OCI-LY1 (cell line): ENCODE results near the gene ZDHHC16.
A peak's percentile ranks its signal among the peaks of the same experiment; 100 is the strongest.

Experiments used
- H2AFZ ChIP-seq: fragments of 200-600 bp; sonication (generic), shearing (Covaris generic); 2 replicates; pipeline ENCODE4 v1.6.0; 2014; ENCODE audit warnings: antibody characterized with exemption, mild to moderate bottlenecking, low read length
- H3F3A ChIP-seq: fragments of 200-600 bp; sonication (generic), shearing (Covaris generic); 2 replicates; pipeline ENCODE4 v1.6.0; 2014; ENCODE audit warnings: mild to moderate bottlenecking, antibody characterized with exemption, low read length, moderate library complexity; ENCODE audit not compliant: insufficient read depth
- H3K27ac ChIP-seq: fragments of 200-600 bp; sonication (generic); 2 replicates; pipeline ENCODE4 v1.5.1; 2014; ENCODE audit warnings: low read length, mixed run types, mild to moderate bottlenecking, low read depth; ENCODE audit not compliant: poor library complexity, severe bottlenecking
- H3K27me3 ChIP-seq: fragments of 200-600 bp; sonication (generic); 2 replicates; pipeline ENCODE4 v1.6.0; 2014; ENCODE audit warnings: antibody characterized with exemption, mild to moderate bottlenecking, low read length, moderate library complexity; ENCODE audit not compliant: insufficient read depth
- H3K36me3 ChIP-seq: fragments of 200-600 bp; sonication (generic); 2 replicates; pipeline ENCODE4 v1.6.1; 2014; ENCODE audit warnings: mild to moderate bottlenecking, antibody characterized with exemption, low read length, moderate library complexity, mixed read lengths; ENCODE audit not compliant: insufficient read depth
- H3K4me1 ChIP-seq: fragments of 200-600 bp; sonication (generic); 2 replicates; pipeline ENCODE4 v1.5.1; 2014; ENCODE audit warnings: mild to moderate bottlenecking, low read length, moderate library complexity; ENCODE audit not compliant: insufficient read depth, severe bottlenecking
- H3K4me2 ChIP-seq: fragments of 200-600 bp; sonication (generic), shearing (Covaris generic); 2 replicates; pipeline ENCODE4 v1.6.1; 2014; ENCODE audit warnings: low read length
- H3K4me3 ChIP-seq: fragments of 200-600 bp; sonication (generic); 2 replicates; pipeline ENCODE4 v1.5.1; 2014; ENCODE audit warnings: low read length, low read depth, mild to moderate bottlenecking, mixed read lengths; ENCODE audit not compliant: poor library complexity, severe bottlenecking
- H3K79me2 ChIP-seq: fragments of 200-600 bp; shearing (Covaris generic); 2 replicates; pipeline ENCODE4 v1.6.1; 2016; ENCODE audit warnings: mixed run types, low read length, mixed read lengths; ENCODE audit not compliant: insufficient read depth
- H3K9ac ChIP-seq: fragments of 200-600 bp; sonication (generic), shearing (Covaris generic); 2 replicates; pipeline ENCODE4 v1.6.1; 2014; ENCODE audit warnings: mild to moderate bottlenecking, low read length, mixed read lengths
- H3K9me2 ChIP-seq: fragments of 200-600 bp; sonication (generic), shearing (Covaris generic); 2 replicates; pipeline ENCODE4 v1.6.1; 2014; ENCODE audit warnings: low read depth, mild to moderate bottlenecking, low read length, mixed read lengths
- H3K9me3 ChIP-seq: fragments of 200-600 bp; shearing (Covaris generic); 2 replicates; pipeline ENCODE4 v1.6.1; 2014; ENCODE audit warnings: low read length, mixed read lengths
- H4K20me1 ChIP-seq: fragments of 200-600 bp; sonication (generic), shearing (Covaris generic); 2 replicates; pipeline ENCODE4 v1.6.0; 2016; ENCODE audit warnings: mild to moderate bottlenecking, low read length; ENCODE audit not compliant: insufficient read depth
- EZH2 ChIP-seq: fragments of 200-600 bp; sonication (generic), shearing (Covaris generic); IDR thresholded peaks from 2 replicates; pipeline ENCODE4 v1.8.0; 2017; ENCODE audit warnings: borderline replicate concordance, mixed run types, mild to moderate bottlenecking, antibody characterized with exemption, low read length, moderate library complexity, mixed read lengths
- TF ChIP-seq, protein P1 (sequence below): fragments of 200-600 bp; sonication (generic), shearing (Covaris generic); IDR thresholded peaks from 2 replicates; pipeline ENCODE4 v1.5.1; 2017; ENCODE audit warnings: mild to moderate bottlenecking, antibody characterized with exemption, low read length, moderate library complexity, mixed read lengths

The ZDHHC16 gene

DNA sequence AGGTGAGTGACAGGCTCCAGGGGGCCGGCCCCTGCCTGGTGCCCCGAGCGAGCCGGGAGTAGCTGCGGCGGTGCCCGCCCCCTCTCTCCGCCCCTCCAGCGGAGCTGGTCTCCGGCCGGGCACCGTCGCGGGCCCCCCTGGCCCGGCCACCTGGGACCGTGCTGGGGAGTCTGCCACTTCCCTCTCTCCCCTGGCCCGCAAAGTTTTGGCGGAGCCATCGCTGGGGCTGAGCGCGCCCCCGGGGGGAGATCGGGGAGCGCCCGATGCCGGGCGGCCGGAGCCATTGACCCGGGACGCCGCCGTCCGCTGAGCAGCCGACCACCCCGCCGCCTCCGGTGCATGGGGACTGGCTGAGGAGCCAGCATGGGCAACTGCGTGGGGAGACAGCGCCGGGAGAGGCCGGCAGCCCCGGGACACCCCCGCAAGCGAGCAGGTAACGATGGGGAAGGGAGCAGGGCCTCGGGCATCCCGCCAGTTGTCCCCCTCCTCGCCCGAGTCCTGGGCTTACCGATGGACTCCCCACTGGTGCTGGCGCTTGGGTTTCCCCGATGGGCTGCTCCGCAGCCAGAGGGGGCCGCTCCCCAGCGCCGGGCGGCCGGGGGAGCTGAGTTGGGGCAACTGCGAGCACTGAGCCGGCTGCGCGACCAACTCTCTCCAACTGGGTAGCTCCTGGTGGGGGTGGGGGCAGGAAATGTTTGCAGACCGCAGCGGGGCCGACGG lies 53.0 kb downstream of the ZDHHC16 start, which contains the start of gene UBTD1:
Gene UBTD1 (plus strand): TSS at position 84 of the 720 bp plus-strand sequence. CDS start 280 bp downstream, at position 364.
- no peaks in the 10 kb centered on the region for H4K20me1 ChIP-seq
- H3K79me2 ChIP-seq = peaks cover 33% of the 10 kb centered on the region
- H3K4me2 ChIP-seq = peak within 1 kb of the TSS; percentile 70
- H3K4me1 ChIP-seq = peaks cover 37% of the 10 kb centered on the region
- H3K27ac ChIP-seq = peak within 1 kb of the TSS; percentile 68
- H3K9me3 ChIP-seq = no peaks in the 10 kb centered on the region
- no peak for TF ChIP-seq EZH2
- TF ChIP-seq, protein P1, sequence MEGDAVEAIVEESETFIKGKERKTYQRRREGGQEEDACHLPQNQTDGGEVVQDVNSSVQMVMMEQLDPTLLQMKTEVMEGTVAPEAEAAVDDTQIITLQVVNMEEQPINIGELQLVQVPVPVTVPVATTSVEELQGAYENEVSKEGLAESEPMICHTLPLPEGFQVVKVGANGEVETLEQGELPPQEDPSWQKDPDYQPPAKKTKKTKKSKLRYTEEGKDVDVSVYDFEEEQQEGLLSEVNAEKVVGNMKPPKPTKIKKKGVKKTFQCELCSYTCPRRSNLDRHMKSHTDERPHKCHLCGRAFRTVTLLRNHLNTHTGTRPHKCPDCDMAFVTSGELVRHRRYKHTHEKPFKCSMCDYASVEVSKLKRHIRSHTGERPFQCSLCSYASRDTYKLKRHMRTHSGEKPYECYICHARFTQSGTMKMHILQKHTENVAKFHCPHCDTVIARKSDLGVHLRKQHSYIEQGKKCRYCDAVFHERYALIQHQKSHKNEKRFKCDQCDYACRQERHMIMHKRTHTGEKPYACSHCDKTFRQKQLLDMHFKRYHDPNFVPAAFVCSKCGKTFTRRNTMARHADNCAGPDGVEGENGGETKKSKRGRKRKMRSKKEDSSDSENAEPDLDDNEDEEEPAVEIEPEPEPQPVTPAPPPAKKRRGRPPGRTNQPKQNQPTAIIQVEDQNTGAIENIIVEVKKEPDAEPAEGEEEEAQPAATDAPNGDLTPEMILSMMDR = no peak
- H2AFZ ChIP-seq = no peak within 1 kb of the TSS
- H3K36me3 ChIP-seq = no peaks in the 10 kb centered on the region
- H3K9ac ChIP-seq = peak within 1 kb of the TSS; percentile 77
- no peaks in the 10 kb centered on the region for H3K27me3 ChIP-seq
- no peaks in the 10 kb centered on the region for H3K9me2 ChIP-seq
- peak within 1 kb of the TSS; percentile 77 for H3K4me3 ChIP-seq
- no peaks in the 10 kb centered on the region for H3F3A ChIP-seq

DNA sequence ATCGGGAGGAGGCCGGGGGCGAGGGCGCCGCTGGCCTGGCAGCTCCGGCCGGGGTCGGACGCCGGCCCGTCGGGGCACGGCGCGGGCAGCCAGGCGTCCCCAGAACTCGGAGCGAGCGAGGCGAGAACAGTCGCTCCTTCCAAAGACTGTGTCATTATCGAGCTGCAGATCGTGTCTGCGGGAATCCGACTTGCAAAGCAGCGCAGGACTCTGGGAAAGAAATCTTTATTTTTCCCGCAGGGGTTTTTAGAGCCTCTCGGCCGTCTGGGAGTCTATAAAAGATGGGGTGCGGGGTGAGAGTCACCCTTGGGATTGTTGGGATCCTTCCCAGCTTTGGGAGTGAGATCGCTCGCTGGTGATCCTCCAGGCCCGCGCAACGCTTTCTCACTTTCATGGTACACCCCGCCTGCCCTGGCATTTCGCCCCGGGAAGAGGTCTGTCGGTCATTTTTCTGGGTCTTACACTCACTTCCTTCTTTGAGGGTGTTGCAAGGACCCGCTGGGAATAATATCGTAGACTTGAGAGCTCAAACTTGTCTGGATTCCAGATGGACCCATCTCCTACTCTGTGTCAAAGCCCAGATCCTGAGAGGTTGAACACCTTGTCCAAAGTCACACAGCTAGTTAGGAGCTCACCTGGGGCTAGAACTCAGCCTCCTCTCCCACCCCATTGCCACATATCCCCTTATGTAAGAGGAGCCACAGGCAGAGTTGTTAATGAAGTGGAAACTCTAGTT lies 53.8 kb downstream of the ZDHHC16 start:
- Histone ChIP-seq H3K9me2 (no peaks in the 10 kb centered on the region), H3K27ac (no peak overlapping the region), H3K9ac (peak overlapping the region; percentile 77; the same call in 1 of the 2 replicates), H2AFZ (no peak overlapping the region), H3K79me2 (peaks cover 26% of the 10 kb centered on the region), H4K20me1 (no peaks in the 10 kb centered on the region), H3K4me2 (peak overlapping the region; percentile 70), H3K36me3 (no peaks in the 10 kb centered on the region), H3K27me3 (no peaks in the 10 kb centered on the region), H3F3A (no peaks in the 10 kb centered on the region), H3K4me1 (peaks cover 35% of the 10 kb centered on the region), H3K4me3 (peak overlapping the region; percentile 77), H3K9me3 (no peaks in the 10 kb centered on the region)
- TF ChIP-seq, protein P1 = no peak
- TF ChIP-seq EZH2 = no peak

DNA sequence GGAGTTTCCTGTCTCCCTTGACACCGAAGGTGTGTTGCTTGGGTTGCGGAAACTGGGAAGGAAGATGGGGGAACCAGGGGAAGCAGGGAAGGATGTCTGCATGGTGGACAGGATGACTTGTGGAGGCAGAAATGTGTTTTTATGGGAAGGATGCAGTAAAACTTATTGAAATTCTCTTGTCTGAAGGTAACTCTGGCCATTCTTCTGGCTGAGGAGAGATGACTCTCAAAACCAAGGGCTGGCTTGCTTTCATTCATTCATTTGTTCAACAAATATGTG lies 54.3 kb downstream of the ZDHHC16 start:
- H3K27ac ChIP-seq = no peak overlapping the region
- H3K4me2 ChIP-seq = no peak overlapping the region
- H3K9me2 ChIP-seq = no peaks in the 10 kb centered on the region
- peaks cover 21% of the 10 kb centered on the region for H3K79me2 ChIP-seq
- H3K9me3 ChIP-seq = no peaks in the 10 kb centered on the region
- H3K9ac ChIP-seq = no peak overlapping the region
- H2AFZ ChIP-seq = no peak overlapping the region
- H3K4me3 ChIP-seq = no peak overlapping the region
- no peaks in the 10 kb centered on the region for H3F3A ChIP-seq
- H3K4me1 ChIP-seq = peaks cover 30% of the 10 kb centered on the region
- H4K20me1 ChIP-seq = no peaks in the 10 kb centered on the region
- H3K27me3 ChIP-seq = no peaks in the 10 kb centered on the region
- H3K36me3 ChIP-seq = no peaks in the 10 kb centered on the region
- no peak for TF ChIP-seq EZH2
- TF ChIP-seq, protein P1 = no peak
